ENCODE data around the gene SCFD2. TPM values are rescaled to one million over a fixed set of nuclear protein-coding genes. Genes with fewer than 3 reads are reported as not detected.
"Not testable (repeated sequence)": the region's sequence is repeated elsewhere in the genome, so short reads cannot be mapped to it uniquely, and the experiment has no call there.

Gene SCFD2
- total and polyA plus RNA-seq, 7 donors: 5.8 to 13.3 (median 11.2) TPM

DNA sequence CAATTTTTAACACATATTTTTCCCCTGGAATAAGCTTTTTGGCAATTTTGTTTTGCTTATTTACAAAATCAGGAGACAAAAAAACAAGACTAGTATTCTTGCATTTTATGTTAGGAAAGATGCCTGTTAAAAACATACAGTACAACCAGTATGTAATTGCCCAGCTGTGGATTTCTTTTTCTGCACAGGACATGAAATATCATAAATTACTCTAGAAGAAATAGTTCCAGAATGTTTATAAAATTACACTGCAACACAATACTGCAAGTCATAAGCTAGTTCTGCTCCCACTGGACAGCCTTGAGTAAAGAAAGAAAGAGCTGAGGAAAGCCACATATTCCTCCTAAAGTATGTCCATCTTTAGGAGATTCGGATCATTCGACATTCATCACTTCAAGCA is 133.5 kb downstream of the SCFD2 start:
- no peaks in the 10 kb centered on the region for H3K36me3 ChIP-seq (ENCODE audit: insufficient read depth in 1 of 2, low read depth in 1 of 2)
- no peak overlapping the region for H3K4me3 ChIP-seq
- H3K4me1 ChIP-seq: no peaks in the 10 kb centered on the region
- H3K27me3 ChIP-seq (ENCODE audit: insufficient read depth in 3 of 3, low read length in 2 of 3): no peaks in the 10 kb centered on the region
- intact Hi-C loops (cut with DNase I): no loop called here
- H3K9me3 ChIP-seq: no peaks in the 10 kb centered on the region
- no peak overlapping the region for H3K27ac ChIP-seq
- no peak for ATAC-seq
- no peak for DNase-seq
- 82 to 89% (median 83%) methylated on average over 2 of the region's 2 CpGs for WGBS, 3 donors
- TF ChIP-seq, protein P1, sequence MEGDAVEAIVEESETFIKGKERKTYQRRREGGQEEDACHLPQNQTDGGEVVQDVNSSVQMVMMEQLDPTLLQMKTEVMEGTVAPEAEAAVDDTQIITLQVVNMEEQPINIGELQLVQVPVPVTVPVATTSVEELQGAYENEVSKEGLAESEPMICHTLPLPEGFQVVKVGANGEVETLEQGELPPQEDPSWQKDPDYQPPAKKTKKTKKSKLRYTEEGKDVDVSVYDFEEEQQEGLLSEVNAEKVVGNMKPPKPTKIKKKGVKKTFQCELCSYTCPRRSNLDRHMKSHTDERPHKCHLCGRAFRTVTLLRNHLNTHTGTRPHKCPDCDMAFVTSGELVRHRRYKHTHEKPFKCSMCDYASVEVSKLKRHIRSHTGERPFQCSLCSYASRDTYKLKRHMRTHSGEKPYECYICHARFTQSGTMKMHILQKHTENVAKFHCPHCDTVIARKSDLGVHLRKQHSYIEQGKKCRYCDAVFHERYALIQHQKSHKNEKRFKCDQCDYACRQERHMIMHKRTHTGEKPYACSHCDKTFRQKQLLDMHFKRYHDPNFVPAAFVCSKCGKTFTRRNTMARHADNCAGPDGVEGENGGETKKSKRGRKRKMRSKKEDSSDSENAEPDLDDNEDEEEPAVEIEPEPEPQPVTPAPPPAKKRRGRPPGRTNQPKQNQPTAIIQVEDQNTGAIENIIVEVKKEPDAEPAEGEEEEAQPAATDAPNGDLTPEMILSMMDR (IDR thresholded peaks at IDR 0.05): no peak

DNA sequence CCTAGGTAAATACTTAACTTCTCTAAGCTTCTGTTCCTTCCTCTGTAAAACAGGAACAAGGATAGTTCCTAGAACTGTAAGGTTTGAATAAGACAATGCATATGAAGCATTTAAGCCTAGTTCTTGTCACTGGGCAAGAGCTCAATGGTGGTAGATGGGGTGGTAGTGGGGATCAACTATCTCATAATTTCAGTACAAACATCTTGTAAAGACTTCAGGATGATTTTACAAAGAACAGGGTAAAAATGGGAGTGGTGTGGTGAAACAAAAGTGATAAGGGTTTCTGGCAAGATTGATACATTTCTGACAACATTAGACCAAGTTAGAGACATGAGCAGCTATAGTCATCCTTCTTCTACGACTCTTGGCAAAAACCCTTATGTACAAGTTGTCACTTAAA is 137.8 kb downstream of the SCFD2 start:
- H3K36me3 ChIP-seq (ENCODE audit: insufficient read depth in 1 of 2, low read depth in 1 of 2): no peaks in the 10 kb centered on the region
- H3K4me3 ChIP-seq: no peak overlapping the region
- no peak for ATAC-seq
- no peaks in the 10 kb centered on the region for H3K27me3 ChIP-seq (ENCODE audit: insufficient read depth in 3 of 3, low read length in 2 of 3)
- no peaks in the 10 kb centered on the region for H3K4me1 ChIP-seq
- TF ChIP-seq, protein P1 (IDR thresholded peaks at IDR 0.05): no peak
- no peak overlapping the region for H3K27ac ChIP-seq
- intact Hi-C loops (cut with DNase I): no loop called here
- no peak for DNase-seq
- H3K9me3 ChIP-seq: no peaks in the 10 kb centered on the region
- 90 to 93% (median 92%) methylated on average over 1 of the region's 1 CpG for WGBS, 3 donors

DNA sequence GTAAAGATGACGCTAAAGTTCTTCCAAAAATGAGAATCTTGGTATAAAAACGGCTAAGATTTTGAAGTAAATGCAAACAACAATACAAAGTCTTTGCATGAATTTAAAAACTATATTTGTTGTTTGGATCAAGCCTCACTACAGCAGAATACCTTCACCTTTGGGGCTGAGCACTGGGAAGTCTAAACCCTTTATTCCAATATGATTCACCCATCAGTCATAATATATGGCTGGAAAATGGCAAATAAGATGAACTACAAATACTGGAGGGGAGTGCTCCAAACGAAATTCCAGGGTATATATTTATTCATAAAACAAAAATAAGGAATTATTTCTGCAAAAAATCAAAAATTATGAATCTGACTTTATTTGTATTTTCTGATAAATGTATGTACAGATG is 138.4 kb downstream of the SCFD2 start:
- TF ChIP-seq, protein P1 (IDR thresholded peaks at IDR 0.05): no peak
- DNase-seq: no peak
- no peak for ATAC-seq
- Histone ChIP-seq H3K27ac (no peak overlapping the region), H3K27me3 (ENCODE audit: insufficient read depth in 3 of 3, low read length in 2 of 3) (no peaks in the 10 kb centered on the region), H3K4me3 (no peak overlapping the region), H3K36me3 (ENCODE audit: insufficient read depth in 1 of 2, low read depth in 1 of 2) (no peaks in the 10 kb centered on the region), H3K9me3 (no peaks in the 10 kb centered on the region), H3K4me1 (no peaks in the 10 kb centered on the region)
- intact Hi-C loops (cut with DNase I): no loop called here
- 78 to 82% (median 81%) methylated on average over 3 of the region's 3 CpGs for WGBS, 3 donors

DNA sequence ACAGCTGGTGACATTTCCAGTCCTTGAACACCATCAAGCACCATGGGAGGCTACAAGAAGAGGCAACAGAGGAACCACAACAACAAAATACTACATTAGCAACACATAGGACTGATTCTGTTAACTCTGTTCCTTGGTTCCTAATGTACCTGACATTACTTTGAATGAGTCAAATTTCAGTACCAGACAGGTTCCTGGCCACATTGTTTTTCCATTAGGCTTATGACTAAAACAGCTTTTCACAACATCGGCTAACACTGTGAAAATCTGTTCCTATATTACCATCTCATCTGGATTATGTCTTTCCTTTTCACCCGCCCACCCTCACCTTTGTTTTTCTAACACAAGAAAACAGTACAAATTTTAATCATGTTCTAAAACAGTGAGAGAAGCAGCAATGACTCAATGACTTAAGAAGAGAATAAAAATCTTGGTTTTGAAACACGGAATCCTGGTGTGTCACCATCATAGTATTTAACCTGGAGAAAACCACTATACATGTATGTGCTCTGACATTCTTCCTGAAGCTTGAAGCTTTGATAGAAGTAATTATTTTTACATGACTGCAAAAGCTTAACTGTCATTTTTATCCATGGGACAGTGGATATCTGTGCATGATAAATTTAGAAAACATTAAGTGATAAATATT is 143.9 kb downstream of the SCFD2 start:
- H3K9me3 ChIP-seq: no peaks in the 10 kb centered on the region
- H3K27ac ChIP-seq: no peak overlapping the region
- DNase-seq: no peak
- H3K36me3 ChIP-seq (ENCODE audit: insufficient read depth in 1 of 2, low read depth in 1 of 2): no peaks in the 10 kb centered on the region
- ATAC-seq: no peak
- H3K4me3 ChIP-seq: no peak overlapping the region
- H3K27me3 ChIP-seq (ENCODE audit: insufficient read depth in 3 of 3, low read length in 2 of 3): no peaks in the 10 kb centered on the region
- TF ChIP-seq, protein P1 (IDR thresholded peaks at IDR 0.05): no peak
- intact Hi-C loops (cut with DNase I): no loop called here
- 83 to 85% (median 84%) methylated on average over 3 of the region's 3 CpGs for WGBS, 3 donors
- no peaks in the 10 kb centered on the region for H3K4me1 ChIP-seq

DNA sequence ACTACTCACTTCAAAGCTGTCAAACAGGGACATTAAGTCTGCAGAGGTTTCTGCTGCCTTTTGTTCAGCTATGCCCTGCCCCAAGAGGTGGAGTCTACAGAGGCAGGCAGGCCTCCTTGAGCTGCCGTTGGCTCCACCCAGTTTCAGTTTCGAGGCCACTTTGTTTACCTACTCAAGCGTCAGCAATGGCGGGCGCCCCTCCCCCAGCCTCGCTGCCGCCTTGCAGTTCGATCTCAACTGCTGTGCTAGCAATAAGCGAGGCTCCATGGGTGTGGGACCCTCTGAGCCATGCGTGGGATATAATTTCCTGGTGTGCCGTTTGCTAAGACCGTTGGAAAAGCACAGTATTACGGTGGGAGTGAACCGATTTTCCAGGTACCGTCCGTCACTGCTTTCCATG is 146.7 kb downstream of the SCFD2 start:
- H3K4me1 ChIP-seq, ATAC-seq: not testable (repeated sequence)

More for the DNA sequence above, 146.7 kb downstream of the SCFD2 start:
- intact Hi-C loops (cut with DNase I); H3K27me3 ChIP-seq (ENCODE audit: insufficient read depth in 3 of 3, low read length in 2 of 3); H3K36me3 ChIP-seq (ENCODE audit: insufficient read depth in 1 of 2, low read depth in 1 of 2); H3K9me3 ChIP-seq; H3K27ac ChIP-seq; DNase-seq; H3K4me3 ChIP-seq: not testable (repeated sequence)
- 97 to 99% (median 99%) methylated on average over 16 of the region's 16 CpGs for WGBS, 3 donors
